Measurements from ENCODE around the gene MS4A7.

MS4A7 gene

DNA sequence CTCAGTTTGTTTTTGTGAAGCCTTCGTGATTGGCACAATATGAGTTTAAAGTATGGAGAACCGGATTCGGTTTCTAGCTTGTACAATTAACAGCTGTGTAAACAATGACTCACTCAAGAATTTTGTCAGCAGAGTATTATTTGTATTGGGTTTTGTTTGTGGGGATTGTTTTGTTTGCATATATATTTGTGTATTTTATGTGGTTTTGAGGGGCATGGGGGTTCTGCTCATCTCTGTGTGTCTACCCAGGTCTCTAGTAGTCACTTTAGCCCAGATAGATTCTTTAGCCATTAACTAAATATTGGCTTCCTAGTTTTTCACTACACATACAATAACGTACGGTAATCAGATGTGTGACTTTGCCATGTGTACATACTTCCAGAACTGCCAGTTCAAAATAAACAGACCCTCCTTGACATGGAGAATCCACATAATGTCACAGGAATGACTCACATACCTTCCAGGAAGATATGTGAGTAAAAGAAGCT is 7.5 kb upstream of the MS4A7 start:
- Histone ChIP-seq H3K4me1 (ENCODE audit: control insufficient read depth, insufficient read depth, low read length, poor library complexity, severe bottlenecking) (no peaks in the 10 kb centered on the region), H3K27ac (ENCODE audit: low read depth, low read length, severe bottlenecking) (no peak overlapping the region), H3K4me3 (ENCODE audit: extremely low read depth, insufficient read depth, low read length, poor library complexity, severe bottlenecking) (no peak overlapping the region), H3K9me3 (ENCODE audit: control insufficient read depth, low read length) (no peaks in the 10 kb centered on the region), H3K36me3 (ENCODE audit: control insufficient read depth, insufficient read depth, low read length) (no peaks in the 10 kb centered on the region)
- WGBS, 2 experiments (ENCODE audit: insufficient coverage in 2 of 2): 85 to 94% methylated on average over 3 to 5 of the region's 5 CpGs

DNA sequence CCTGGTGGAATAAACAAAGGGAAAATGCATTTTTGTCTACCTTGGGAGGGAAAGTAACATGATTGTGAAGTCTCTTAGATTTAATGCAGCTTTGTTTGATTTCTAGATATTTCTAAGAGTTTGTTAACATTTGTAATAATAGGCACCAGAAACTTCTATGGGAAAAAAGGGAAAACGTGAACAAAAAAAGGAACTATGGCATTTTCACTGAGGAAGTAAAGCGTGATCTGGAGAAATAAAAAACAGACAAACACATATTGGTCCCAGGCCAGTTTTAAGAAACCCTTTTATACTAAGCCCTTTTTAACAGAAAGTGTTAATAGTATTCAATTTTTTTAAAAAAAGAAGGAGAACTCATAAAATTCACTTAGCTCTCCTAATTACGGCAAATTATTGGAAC is 6.9 kb upstream of the MS4A7 start:
- no CpG with 5 or more reads among the region's 3 CpGs for WGBS, 2 experiments (ENCODE audit: insufficient coverage in 2 of 2)

DNA sequence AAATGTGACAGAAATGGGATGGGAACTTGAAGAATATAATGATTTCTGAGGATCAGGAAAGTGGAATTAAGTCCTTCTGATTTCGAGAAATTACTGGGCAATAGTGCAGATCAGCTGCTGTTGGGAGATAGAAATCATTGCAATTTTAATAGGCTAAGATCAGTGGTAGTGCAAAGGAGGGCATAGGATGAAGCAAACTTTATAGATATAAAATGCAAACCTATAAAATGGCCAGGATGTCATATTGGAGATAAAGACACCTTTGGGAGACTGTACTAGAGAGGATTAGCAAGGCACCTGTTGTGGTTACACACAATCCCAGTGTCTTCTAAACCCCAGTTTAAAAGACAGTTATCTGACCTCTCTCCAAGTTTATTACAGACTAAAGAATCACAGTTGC is 6.5 kb upstream of the MS4A7 start:
- H3K27ac ChIP-seq (ENCODE audit: low read depth, low read length, severe bottlenecking): no peak overlapping the region
- H3K4me1 ChIP-seq (ENCODE audit: control insufficient read depth, insufficient read depth, low read length, poor library complexity, severe bottlenecking): no peaks in the 10 kb centered on the region
- no peaks in the 10 kb centered on the region for H3K9me3 ChIP-seq (ENCODE audit: control insufficient read depth, low read length)
- WGBS, 2 experiments (ENCODE audit: insufficient coverage in 2 of 2): 67 to 100% methylated on average over 1 of the region's 1 CpG
- no peak overlapping the region for H3K4me3 ChIP-seq (ENCODE audit: extremely low read depth, insufficient read depth, low read length, poor library complexity, severe bottlenecking)
- no peaks in the 10 kb centered on the region for H3K36me3 ChIP-seq (ENCODE audit: control insufficient read depth, insufficient read depth, low read length)

More for the DNA sequence above, 6.9 kb upstream of the MS4A7 start:
- H3K9me3 ChIP-seq (ENCODE audit: control insufficient read depth, low read length): no peaks in the 10 kb centered on the region
- H3K4me1 ChIP-seq (ENCODE audit: control insufficient read depth, insufficient read depth, low read length, poor library complexity, severe bottlenecking): no peaks in the 10 kb centered on the region
- H3K4me3 ChIP-seq (ENCODE audit: extremely low read depth, insufficient read depth, low read length, poor library complexity, severe bottlenecking): no peak overlapping the region
- H3K27ac ChIP-seq (ENCODE audit: low read depth, low read length, severe bottlenecking): no peak overlapping the region
- H3K36me3 ChIP-seq (ENCODE audit: control insufficient read depth, insufficient read depth, low read length): no peaks in the 10 kb centered on the region

DNA sequence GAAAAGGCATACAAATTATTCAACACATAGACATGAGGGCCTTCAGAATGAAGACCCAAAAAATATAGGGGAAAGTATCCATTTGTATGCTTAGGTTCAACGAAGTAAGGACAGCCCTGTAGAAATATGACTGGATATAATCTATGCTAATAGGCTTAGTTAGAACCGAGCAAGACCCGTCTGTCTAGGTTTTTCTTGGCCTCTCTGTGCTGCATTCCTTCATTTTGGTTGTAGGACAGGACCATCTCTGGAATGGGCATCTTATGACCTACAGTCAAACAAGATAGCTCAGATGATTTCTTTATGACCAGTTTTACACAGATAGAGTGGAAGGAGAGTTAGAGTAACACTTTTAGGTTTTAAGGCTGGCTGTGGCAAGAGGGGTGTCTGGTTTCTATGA is 5.6 kb upstream of the MS4A7 start:
- Histone ChIP-seq H3K9me3 (ENCODE audit: control insufficient read depth, low read length) (no peaks in the 10 kb centered on the region), H3K27ac (ENCODE audit: low read depth, low read length, severe bottlenecking) (no peak overlapping the region), H3K4me3 (ENCODE audit: extremely low read depth, insufficient read depth, low read length, poor library complexity, severe bottlenecking) (no peak overlapping the region), H3K36me3 (ENCODE audit: control insufficient read depth, insufficient read depth, low read length) (no peaks in the 10 kb centered on the region), H3K4me1 (ENCODE audit: control insufficient read depth, insufficient read depth, low read length, poor library complexity, severe bottlenecking) (no peaks in the 10 kb centered on the region)
- 92 to 100% methylated on average over 2 of the region's 3 CpGs for WGBS, 2 experiments (ENCODE audit: insufficient coverage in 2 of 2)

DNA sequence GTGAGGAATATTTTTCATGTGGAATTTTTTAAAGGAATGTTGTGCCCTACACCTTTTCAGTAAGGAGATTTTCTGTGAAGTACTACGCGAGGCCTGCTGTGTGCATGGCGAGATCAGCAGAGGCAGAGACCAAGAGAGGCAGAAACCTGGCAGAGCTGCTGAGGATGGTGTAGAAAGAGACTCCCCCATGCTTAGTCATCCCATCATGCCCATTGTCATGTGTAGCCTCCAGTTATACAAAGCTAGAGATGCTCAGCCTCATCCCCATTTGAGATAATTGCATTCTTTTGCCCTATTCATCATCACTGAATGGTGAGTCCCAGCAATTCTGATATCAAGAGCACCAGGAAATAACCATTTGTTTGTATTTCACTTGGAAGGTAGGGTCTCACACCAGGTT is 3.0 kb upstream of the MS4A7 start:
- H3K9me3 ChIP-seq (ENCODE audit: control insufficient read depth, low read length): no peaks in the 10 kb centered on the region
- no peaks in the 10 kb centered on the region for H3K36me3 ChIP-seq (ENCODE audit: control insufficient read depth, insufficient read depth, low read length)
- 100% methylated on average over 3 of the region's 3 CpGs; no CpG with 5 or more reads in 1 of the 2 experiments for WGBS, 2 experiments (ENCODE audit: insufficient coverage in 2 of 2)
- no peaks in the 10 kb centered on the region for H3K4me1 ChIP-seq (ENCODE audit: control insufficient read depth, insufficient read depth, low read length, poor library complexity, severe bottlenecking)
- H3K27ac ChIP-seq (ENCODE audit: low read depth, low read length, severe bottlenecking): no peak overlapping the region
- H3K4me3 ChIP-seq (ENCODE audit: extremely low read depth, insufficient read depth, low read length, poor library complexity, severe bottlenecking): no peak overlapping the region

DNA sequence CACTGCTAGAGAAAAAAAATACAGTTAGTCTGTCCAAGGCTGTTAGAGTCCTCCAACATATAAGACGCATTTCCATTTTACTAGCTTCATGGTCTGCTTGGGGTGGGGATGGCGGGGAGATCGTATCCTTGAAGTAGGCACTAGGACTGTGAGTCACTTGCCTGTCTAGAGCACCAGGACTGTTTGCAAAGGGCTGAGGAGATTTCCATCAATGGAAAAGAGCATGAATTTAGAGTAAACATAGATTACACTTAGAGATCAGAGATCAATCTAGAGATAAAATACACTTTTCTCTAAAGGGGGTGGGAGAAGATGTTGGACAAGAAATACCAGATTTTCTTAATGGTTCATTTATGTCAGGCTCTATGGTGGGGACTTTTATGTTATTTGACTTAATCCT is 1.7 kb upstream of the MS4A7 start:
- Histone ChIP-seq H3K4me3 (ENCODE audit: extremely low read depth, insufficient read depth, low read length, poor library complexity, severe bottlenecking) (no peak overlapping the region), H3K36me3 (ENCODE audit: control insufficient read depth, insufficient read depth, low read length) (no peaks in the 10 kb centered on the region), H3K9me3 (ENCODE audit: control insufficient read depth, low read length) (no peaks in the 10 kb centered on the region), H3K4me1 (ENCODE audit: control insufficient read depth, insufficient read depth, low read length, poor library complexity, severe bottlenecking) (no peaks in the 10 kb centered on the region), H3K27ac (ENCODE audit: low read depth, low read length, severe bottlenecking) (no peak overlapping the region)
- 96% methylated on average over 3 of the region's 3 CpGs; no CpG with 5 or more reads in 1 of the 2 experiments for WGBS, 2 experiments (ENCODE audit: insufficient coverage in 2 of 2)

DNA sequence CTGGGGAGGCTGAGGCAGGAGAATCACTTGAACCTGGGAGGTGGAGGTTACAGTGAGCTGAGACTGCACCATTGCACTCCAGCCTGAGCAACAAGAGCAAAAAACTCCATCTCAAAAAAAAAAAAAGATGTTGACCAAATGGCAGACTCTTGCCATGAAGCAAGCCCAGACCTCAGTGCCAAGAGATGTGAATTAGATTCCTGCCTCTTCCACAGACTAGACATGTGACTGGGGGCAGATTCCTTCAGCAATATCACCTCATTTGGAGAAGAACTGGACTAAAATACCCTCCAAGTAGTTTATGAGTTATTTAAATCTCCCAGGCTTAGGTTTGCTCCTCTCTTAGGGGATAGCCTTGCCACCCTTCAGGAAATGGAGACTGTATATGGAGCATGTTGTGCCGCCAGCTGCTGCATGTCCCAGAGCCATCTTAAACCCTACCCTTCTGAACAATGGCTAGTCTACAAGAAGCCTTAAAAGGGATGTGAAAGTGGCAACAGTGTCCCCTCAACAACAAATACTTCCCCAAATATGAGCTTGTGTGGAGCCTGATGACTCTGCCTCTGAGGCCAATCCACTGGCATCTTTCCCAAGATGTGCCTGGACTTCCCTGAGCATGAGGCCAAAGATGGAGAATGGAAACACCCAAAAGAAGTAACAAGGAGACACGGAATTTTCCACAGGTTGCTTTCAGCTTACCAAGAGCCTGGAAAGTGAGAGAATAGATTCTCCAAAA is 763 bp upstream of the MS4A7 start:
- no peaks in the 10 kb centered on the region for H3K9me3 ChIP-seq (ENCODE audit: control insufficient read depth, low read length)
- no peak overlapping the region for H3K4me3 ChIP-seq (ENCODE audit: extremely low read depth, insufficient read depth, low read length, poor library complexity, severe bottlenecking)
- no peak overlapping the region for H3K27ac ChIP-seq (ENCODE audit: low read depth, low read length, severe bottlenecking)
- WGBS, 2 experiments (ENCODE audit: insufficient coverage in 2 of 2): no CpG with 5 or more reads among the region's 2 CpGs
- no peaks in the 10 kb centered on the region for H3K36me3 ChIP-seq (ENCODE audit: control insufficient read depth, insufficient read depth, low read length)
- no peaks in the 10 kb centered on the region for H3K4me1 ChIP-seq (ENCODE audit: control insufficient read depth, insufficient read depth, low read length, poor library complexity, severe bottlenecking)

DNA sequence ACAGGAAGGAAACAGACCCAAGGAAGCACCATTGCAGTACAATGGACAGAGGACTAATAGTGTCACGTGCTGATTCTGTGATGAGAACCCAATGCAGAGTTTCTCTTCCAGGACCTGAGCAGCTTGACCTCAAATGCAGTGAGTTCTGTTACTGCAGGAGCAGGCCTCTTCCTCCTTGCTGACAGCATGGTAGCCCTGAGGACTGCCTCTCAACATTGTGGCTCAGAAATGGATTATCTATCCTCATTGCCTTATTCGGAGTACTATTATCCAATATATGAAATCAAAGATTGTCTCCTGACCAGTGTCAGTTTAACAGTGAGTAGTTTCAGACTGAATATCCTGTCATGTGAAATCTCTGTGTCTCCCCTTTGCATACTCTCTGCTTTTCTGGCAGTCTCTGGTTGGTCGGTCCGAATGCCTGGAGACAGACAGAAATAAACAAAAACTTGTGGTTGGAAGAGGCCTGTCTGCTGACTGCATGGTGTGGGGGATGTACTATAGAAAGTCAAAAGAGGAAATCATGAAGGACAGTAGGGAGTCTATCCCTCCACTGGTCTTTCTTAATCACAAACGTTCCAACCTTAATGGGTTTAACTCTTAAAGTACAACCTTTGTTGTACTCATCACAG is 11.1 kb downstream of the MS4A7 start:
- H3K4me3 ChIP-seq (ENCODE audit: extremely low read depth, insufficient read depth, low read length, poor library complexity, severe bottlenecking): no peak overlapping the region
- H3K36me3 ChIP-seq (ENCODE audit: control insufficient read depth, insufficient read depth, low read length): no peaks in the 10 kb centered on the region
- WGBS, 2 experiments (ENCODE audit: insufficient coverage in 2 of 2): 61 to 78% methylated on average over 3 to 4 of the region's 5 CpGs
- H3K4me1 ChIP-seq (ENCODE audit: control insufficient read depth, insufficient read depth, low read length, poor library complexity, severe bottlenecking): no peaks in the 10 kb centered on the region
- H3K27ac ChIP-seq (ENCODE audit: low read depth, low read length, severe bottlenecking): no peak overlapping the region
- H3K9me3 ChIP-seq (ENCODE audit: control insufficient read depth, low read length): no peaks in the 10 kb centered on the region

DNA sequence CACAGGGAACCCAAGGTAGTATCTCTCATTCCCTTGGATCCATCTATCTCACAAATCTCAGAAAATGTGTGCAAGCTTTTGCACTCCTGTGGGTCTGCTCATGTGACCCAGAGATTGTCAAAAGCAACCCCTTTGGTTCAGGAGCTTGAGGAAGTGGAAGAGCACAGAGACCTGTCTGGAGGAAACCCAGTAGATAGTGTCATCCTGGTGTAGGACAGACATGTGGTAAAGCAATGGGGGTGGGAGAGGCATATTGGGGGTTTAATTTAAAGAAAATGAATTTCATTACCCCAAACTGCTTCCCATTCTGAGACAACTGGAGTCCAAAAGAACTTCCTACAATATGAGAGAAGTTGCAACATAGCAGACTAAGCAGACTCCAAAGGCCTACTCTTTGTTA is 12.1 kb downstream of the MS4A7 start:
- Histone ChIP-seq H3K36me3 (ENCODE audit: control insufficient read depth, insufficient read depth, low read length) (no peaks in the 10 kb centered on the region), H3K4me1 (ENCODE audit: control insufficient read depth, insufficient read depth, low read length, poor library complexity, severe bottlenecking) (no peaks in the 10 kb centered on the region), H3K27ac (ENCODE audit: low read depth, low read length, severe bottlenecking) (no peak overlapping the region), H3K4me3 (ENCODE audit: extremely low read depth, insufficient read depth, low read length, poor library complexity, severe bottlenecking) (no peak overlapping the region), H3K9me3 (ENCODE audit: control insufficient read depth, low read length) (no peaks in the 10 kb centered on the region)

DNA sequence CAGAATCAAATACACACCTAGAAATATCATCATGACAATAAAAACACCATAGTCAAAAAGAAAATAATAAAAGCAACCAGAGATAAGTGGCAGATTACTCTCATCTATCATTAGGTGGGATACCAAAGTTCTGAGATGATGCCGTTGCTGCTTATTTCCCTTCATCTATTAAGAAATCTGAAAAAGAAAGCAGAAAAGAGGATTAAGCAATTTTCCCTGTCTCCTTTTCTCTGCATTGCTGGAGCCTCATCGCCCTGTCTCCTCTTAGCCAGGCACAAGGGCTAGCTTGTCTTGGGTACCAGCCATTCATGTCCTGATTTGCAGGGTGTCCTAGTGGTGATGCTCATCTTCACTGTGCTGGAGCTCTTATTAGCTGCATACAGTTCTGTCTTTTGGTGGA is 14.0 kb downstream of the MS4A7 start:
- H3K27ac ChIP-seq (ENCODE audit: low read depth, low read length, severe bottlenecking): no peak overlapping the region
- H3K4me3 ChIP-seq (ENCODE audit: extremely low read depth, insufficient read depth, low read length, poor library complexity, severe bottlenecking): no peak overlapping the region
- no peaks in the 10 kb centered on the region for H3K9me3 ChIP-seq (ENCODE audit: control insufficient read depth, low read length)
- WGBS, 2 experiments (ENCODE audit: insufficient coverage in 2 of 2): 60 to 100% methylated on average over 1 of the region's 2 CpGs
- H3K36me3 ChIP-seq (ENCODE audit: control insufficient read depth, insufficient read depth, low read length): no peaks in the 10 kb centered on the region
- no peaks in the 10 kb centered on the region for H3K4me1 ChIP-seq (ENCODE audit: control insufficient read depth, insufficient read depth, low read length, poor library complexity, severe bottlenecking)

DNA sequence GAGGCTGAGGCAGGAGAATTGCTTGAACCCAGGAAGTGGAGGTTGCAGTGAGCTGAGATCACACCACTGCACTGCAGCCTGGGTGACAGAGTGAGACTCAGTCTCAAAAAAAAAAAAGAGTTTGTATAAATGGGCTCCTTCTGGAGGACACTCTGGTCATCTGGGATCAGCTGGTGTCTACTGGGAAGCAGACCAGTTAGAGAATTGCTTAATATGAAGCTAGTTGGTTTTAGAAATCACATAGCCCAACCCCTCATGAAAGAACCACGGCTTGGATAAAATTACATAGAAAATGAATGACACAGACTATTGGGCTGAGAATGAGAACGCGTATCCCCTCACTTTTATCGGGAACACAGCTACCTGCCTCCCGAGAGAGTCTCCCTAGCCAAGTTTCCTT is 14.7 kb downstream of the MS4A7 start:
- no peak overlapping the region for H3K4me3 ChIP-seq (ENCODE audit: extremely low read depth, insufficient read depth, low read length, poor library complexity, severe bottlenecking)
- no peaks in the 10 kb centered on the region for H3K36me3 ChIP-seq (ENCODE audit: control insufficient read depth, insufficient read depth, low read length)
- 96% methylated on average over 4 of the region's 5 CpGs; no CpG with 5 or more reads in 1 of the 2 experiments for WGBS, 2 experiments (ENCODE audit: insufficient coverage in 2 of 2)
- no peaks in the 10 kb centered on the region for H3K9me3 ChIP-seq (ENCODE audit: control insufficient read depth, low read length)
- no peaks in the 10 kb centered on the region for H3K4me1 ChIP-seq (ENCODE audit: control insufficient read depth, insufficient read depth, low read length, poor library complexity, severe bottlenecking)
- no peak overlapping the region for H3K27ac ChIP-seq (ENCODE audit: low read depth, low read length, severe bottlenecking)
